Lower leg skin (tissue), 4 donors: ENCODE results near the gene ABHD5. TPM values are rescaled to one million over a fixed set of nuclear protein-coding genes. Genes with fewer than 3 reads are reported as not detected.

ENCODE experiments used
- DNase-seq, 2 donors: peaks; one replicate each; pipeline ENCODE4 v3.0.0-alpha.2; 2019; ENCODE audit warnings: low spot score in 2 of 2
- H3K4me3 ChIP-seq: fragments of 200-600 bp; sonication (generic); 2 replicates; pipeline ENCODE4 v1.5.1; 2017; ENCODE audit warnings: mild to moderate bottlenecking, low read depth; ENCODE audit not compliant: poor library complexity, severe bottlenecking
- POLR2A ChIP-seq, 2 donors: fragments of 450-650 bp; IDR thresholded peaks; one replicate each; pipeline ENCODE4 v1.6.1; 2016 to 2017; ENCODE audit warnings: antibody characterized with exemption in 2 of 2, mild to moderate bottlenecking in 1 of 2, moderate library complexity in 1 of 2
- WGBS, 2 donors: methylation state at CpG; one replicate each; pipeline ENCODE4 v1.1.5; 2018; 5-methylcytosine and 5-hydroxymethylcytosine counted together
- intact Hi-C: fragments of 100-400 bp; cut with DNase I; formaldehyde crosslinking; loops from one replicate; pipeline ENCODE4 v1.15.0; 2023; ENCODE audit warnings: low total_unique reads
- total RNA-seq, 4 donors: library from RNA; depleted of rRNA; stranded (reverse); fragments of >200 nt; gene quantifications; one replicate each; pipeline ENCODE4 v1.1.0, GENCODE V29; 2016
- TF ChIP-seq, protein P1 (sequence below), 3 donors: fragments of 450-650 bp; IDR thresholded peaks; one replicate each; pipeline ENCODE4 v1.5.1; 2016; ENCODE audit warnings: antibody characterized with exemption in 3 of 3, mild to moderate bottlenecking in 3 of 3, moderate library complexity in 2 of 3

Gene ABHD5
- total RNA-seq, 4 donors from 2014 or later, result 109 to 132 (median 118) TPM

DNA sequence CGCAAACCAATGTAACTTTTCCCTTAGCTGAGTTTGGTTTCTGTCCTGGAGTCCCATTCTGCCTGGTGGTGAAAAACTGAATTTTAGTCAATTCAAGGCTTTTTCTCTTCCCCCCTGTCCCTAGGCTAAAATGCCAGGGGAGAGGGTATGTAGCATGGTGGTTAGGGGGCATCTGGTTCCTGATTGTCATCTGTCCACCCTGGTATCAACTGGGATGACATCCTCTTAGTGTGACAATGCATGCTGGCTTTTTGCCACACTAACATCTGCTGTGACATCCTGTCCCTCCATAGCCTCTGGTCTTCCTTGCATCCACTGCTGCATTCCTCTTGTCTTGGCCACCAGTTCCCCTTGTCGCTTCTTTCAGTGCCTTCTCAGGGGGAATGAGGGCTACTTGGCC lies 73.7 kb downstream of the ABHD5 start:
- H3K4me3 ChIP-seq, result no peak overlapping the region
- WGBS, 2 donors, result 93 to 100% methylated on average over 2 of the region's 2 CpGs
- intact Hi-C loops, result no loop called here
- no peak for TF ChIP-seq POLR2A (IDR thresholded peaks at IDR 0.05)
- TF ChIP-seq, protein P1, sequence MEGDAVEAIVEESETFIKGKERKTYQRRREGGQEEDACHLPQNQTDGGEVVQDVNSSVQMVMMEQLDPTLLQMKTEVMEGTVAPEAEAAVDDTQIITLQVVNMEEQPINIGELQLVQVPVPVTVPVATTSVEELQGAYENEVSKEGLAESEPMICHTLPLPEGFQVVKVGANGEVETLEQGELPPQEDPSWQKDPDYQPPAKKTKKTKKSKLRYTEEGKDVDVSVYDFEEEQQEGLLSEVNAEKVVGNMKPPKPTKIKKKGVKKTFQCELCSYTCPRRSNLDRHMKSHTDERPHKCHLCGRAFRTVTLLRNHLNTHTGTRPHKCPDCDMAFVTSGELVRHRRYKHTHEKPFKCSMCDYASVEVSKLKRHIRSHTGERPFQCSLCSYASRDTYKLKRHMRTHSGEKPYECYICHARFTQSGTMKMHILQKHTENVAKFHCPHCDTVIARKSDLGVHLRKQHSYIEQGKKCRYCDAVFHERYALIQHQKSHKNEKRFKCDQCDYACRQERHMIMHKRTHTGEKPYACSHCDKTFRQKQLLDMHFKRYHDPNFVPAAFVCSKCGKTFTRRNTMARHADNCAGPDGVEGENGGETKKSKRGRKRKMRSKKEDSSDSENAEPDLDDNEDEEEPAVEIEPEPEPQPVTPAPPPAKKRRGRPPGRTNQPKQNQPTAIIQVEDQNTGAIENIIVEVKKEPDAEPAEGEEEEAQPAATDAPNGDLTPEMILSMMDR (IDR thresholded peaks at IDR 0.05), result no peak
- no peak for DNase-seq

DNA sequence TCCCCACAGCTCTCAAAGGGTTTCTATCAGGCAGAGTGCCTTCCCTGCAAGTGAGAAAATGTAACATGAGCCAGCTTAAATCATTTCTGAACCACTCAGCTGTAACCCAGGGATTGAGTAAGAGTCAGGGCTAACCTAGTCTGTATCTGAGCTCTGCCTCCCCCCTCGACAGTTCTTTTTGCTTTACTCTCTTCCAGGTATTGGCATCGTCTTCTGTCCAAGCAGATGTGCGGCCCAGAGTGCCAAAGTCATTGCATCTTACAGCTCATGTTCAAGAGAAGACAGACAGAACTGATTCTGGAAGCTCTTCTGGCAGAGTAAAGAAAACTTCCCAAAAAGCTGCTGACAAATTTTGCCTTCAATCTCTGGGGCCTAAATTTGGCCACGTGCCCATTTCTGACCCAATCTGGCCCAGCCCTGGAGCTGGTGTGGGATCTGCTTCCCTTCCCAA lies 74.8 kb downstream of the ABHD5 start:
- no peak for TF ChIP-seq POLR2A (IDR thresholded peaks at IDR 0.05)
- TF ChIP-seq, protein P1 (IDR thresholded peaks at IDR 0.05), result no peak
- peak in 1 of 2 donors; percentile 44 for DNase-seq
- 52 to 57% methylated on average over 4 of the region's 4 CpGs for WGBS, 2 donors
- H3K4me3 ChIP-seq, result no peak overlapping the region
- intact Hi-C loops, result no loop called here

DNA sequence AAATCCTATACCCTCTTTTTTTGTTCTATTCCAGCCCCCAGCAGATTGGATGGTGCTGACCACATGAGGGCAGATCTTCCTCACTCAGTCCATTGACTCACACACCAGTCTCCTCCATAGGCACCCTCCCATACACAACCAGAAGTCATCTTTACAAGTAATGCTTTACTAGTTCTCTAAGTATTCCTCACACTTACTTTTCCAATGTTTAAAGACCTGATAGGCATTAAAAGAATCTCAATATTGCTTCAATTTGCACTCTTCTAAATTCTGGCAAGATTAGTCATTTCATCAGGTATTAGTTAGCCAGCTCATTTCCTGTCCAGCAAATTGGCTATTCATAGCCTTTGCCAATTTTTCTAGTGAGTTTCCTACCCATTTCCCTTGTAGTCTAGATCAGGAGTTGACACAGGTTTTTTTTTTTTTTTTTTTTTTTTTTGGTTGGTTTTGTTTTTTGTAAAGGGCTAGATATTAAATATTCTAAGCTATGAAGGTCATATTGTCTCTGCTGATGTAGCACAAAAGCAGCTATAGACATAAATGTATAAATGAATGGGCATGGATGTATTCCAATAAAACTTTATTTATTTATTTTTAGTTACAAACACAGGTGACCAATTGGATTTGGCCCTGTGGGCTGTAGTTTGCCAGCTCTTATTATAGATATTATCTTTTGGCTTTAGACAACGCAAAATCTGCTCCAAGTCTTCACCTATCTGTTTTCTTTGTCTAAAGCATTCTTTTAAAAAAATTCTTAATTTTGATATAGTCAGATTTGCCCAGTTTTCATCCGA lies 76.1 kb downstream of the ABHD5 start:
- intact Hi-C loops, result no loop called here
- TF ChIP-seq, protein P1 (IDR thresholded peaks at IDR 0.05), result no peak
- TF ChIP-seq POLR2A (IDR thresholded peaks at IDR 0.05), result no peak
- DNase-seq, result no peak
- WGBS, 2 donors, result 43 to 58% methylated on average over 2 of the region's 2 CpGs
- H3K4me3 ChIP-seq, result no peak overlapping the region

DNA sequence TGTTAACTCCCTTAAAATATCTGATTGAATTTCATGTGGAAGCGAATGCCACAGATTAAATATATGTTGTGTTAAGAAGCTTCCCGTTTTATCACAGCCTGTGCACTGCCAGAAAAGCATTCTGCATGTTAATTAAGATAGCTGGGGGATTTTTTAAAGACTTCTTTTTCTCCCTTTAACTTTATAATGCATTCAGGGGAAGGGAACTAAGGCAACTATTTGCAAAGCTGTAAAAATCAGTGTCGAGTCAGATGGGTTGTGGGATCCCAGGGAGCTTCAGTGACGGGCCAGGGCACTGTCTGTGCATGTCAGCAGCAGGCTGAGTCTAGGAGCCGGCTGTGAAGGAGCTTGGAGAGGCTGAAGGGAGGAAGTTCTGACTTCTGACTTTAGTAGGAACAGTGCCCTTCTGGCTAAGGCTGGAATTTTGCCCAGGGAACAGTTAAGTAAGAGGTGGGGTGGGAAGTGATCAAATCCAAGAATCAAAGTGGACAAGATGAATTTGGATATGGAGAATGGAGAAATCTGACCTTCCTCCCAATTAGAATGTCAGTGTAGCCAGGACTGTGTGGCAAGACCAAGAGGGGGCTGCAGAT lies 77.7 kb downstream of the ABHD5 start:
- H3K4me3 ChIP-seq, result no peak overlapping the region
- DNase-seq, result peak; percentile 75 to 87
- TF ChIP-seq, protein P1 (IDR thresholded peaks at IDR 0.05), result no peak
- TF ChIP-seq POLR2A (IDR thresholded peaks at IDR 0.05), result no peak
- intact Hi-C loops, result no loop called here
- 17 to 28% methylated on average over 5 of the region's 5 CpGs for WGBS, 2 donors

DNA sequence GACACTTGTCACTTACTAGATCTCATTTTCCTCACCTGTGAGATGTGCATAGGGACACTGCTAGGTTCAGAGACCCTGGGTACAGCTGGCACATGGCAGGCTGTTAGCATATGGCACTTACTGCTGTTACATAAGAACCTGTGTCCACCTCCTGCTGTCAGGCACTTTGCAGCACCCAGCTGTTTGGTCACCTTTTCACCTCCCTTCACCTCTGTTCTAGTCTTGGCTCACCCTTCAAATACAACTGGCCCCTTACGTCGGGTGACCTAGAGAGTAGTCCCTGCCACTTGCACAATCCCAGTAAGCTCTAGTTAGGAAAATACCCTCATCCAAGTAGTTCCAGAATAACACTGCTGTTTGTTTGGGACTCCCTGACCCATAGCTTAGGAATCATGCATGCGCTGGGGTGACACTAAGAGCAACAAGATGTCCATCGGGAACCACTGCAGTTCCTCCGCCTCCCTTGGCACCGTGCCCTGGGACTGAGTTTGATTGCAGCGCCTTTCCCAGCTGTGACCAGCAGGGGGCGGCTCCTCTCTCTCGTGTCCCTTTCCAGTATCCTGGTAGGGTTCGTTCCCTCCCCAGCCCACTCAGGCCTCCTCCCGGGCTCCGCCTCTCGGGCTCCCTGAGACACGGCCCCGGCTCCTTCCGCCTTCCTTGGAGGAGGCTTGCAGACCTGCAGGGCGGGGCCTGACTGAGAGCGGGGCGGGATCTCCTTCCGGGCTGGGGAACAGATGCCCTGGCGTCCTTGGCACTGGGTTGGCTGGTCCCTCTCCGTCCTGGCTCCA lies 78.6 kb downstream of the ABHD5 start:
- WGBS, 2 donors, result 8 to 9% methylated on average over 19 to 20 of the region's 22 CpGs
- peak; percentile 97 to 100 for DNase-seq
- H3K4me3 ChIP-seq, result no peak overlapping the region
- TF ChIP-seq, protein P1 (IDR thresholded peaks at IDR 0.05), result peak in 1 of 3 donors; percentile 92
- no peak for TF ChIP-seq POLR2A (IDR thresholded peaks at IDR 0.05)
- intact Hi-C loops, result no loop called here
